K562 (cell line): ENCODE measurements around the gene AMBRA1. TPM values are rescaled to one million over a fixed set of nuclear protein-coding genes. Genes with fewer than 3 reads are reported as not detected.

Experiments used
- CTCF ChIP-seq, 3 experiments: IDR thresholded peaks in 2 of 3; conservative IDR thresholded peaks in 1 of 3; 2 replicates each; pipeline ENCODE4 v1.5.1; 2011 to 2012; ENCODE audit warnings: low read length in 3 of 3, mild to moderate bottlenecking in 3 of 3, control low read depth in 2 of 3, improper control_type of control experiment in 1 of 3, inconsistent platforms in 1 of 3, low read depth in 1 of 3, mixed read lengths in 1 of 3, moderate library complexity in 1 of 3; ENCODE audit not compliant: insufficient read depth in 2 of 3
- FOXO4 ChIP-seq: fragments of 450-650 bp; formaldehyde crosslinking; IDR thresholded peaks from 2 replicates; pipeline ENCODE4 v1.4.0; 2020; ENCODE audit warnings: mild to moderate bottlenecking, moderate library complexity
- HEY1 ChIP-seq: fragments of 250-450 bp; sonication (Bioruptor Pico); IDR thresholded peaks from 2 replicates; pipeline ENCODE4 v1.5.0; 2020; ENCODE audit warnings: mild to moderate bottlenecking, moderate library complexity, borderline replicate concordance
- NCOA6 ChIP-seq: fragments of 450-650 bp; IDR thresholded peaks from 2 replicates; pipeline ENCODE4 v1.6.1; 2017; ENCODE audit warnings: mild to moderate bottlenecking
- PTRF ChIP-seq: fragments of 450-650 bp; IDR thresholded peaks from 2 replicates; pipeline ENCODE4 v1.6.1; 2016; ENCODE audit warnings: mild to moderate bottlenecking, missing genetic modification characterization, missing compliant biosample characterization
- SOX6 ChIP-seq: fragments of 450-650 bp; IDR thresholded peaks from 2 replicates; pipeline ENCODE4 v1.6.1; 2014; ENCODE audit warnings: mild to moderate bottlenecking
- ZC3H4 ChIP-seq: sonication (generic); formaldehyde crosslinking; IDR thresholded peaks from 2 replicates; pipeline ENCODE4 v1.9.0; 2021; ENCODE audit warnings: missing genetic modification reagents, borderline replicate concordance
- polyA plus RNA-seq, 8 experiments: library from polyadenylated mRNA; depleted of rRNA in 4 of 8; stranded (reverse) in 5 of 8; unstranded in 3 of 8; fragments of >200 nt; fragmentation: Nextera tagmentation in 2 of 8; fragmentation: Illumina TruSeq in 1 of 8; extraction: Ambion mirVana in 2 of 8; extraction: Trizol in 1 of 8; gene quantifications; 2 replicates each; pipeline versions ENCODE4 v1.2.1 to v1.2.3, GENCODE V29; 2011 to 2014; ENCODE audit warnings: inconsistent platforms in 1 of 8, missing spikeins in 1 of 8
- total RNA-seq, 7 experiments: library from RNA; depleted of rRNA in 6 of 7; stranded (reverse); fragments of >200 nt in 6 of 7; fragmentation: Illumina TruSeq in 2 of 7; extraction: Trizol in 2 of 7; gene quantifications; 2 replicates each; pipeline versions ENCODE4 v1.2.1 to v1.2.3, GENCODE V29; 2011 to 2021; ENCODE audit warnings: low replicate concordance in 1 of 7
- TF ChIP-seq, protein P1 (sequence below): sonication (generic); formaldehyde crosslinking; IDR thresholded peaks from 2 replicates; pipeline ENCODE4 v1.8.0; 2022; ENCODE audit warnings: mild to moderate bottlenecking, missing genetic modification reagents
- TF ChIP-seq, protein P2 (sequence below), 2 experiments: fragments of 450-650 bp; formaldehyde crosslinking in 1 of 2; IDR thresholded peaks; 2 replicates each; pipeline versions ENCODE4 v1.4.0 to v1.6.1; 2014 to 2020; ENCODE audit warnings: mild to moderate bottlenecking in 2 of 2, borderline replicate concordance in 1 of 2, low read depth in 1 of 2

Gene AMBRA1
- total and polyA plus RNA-seq, 9 of the 15 experiments (the other 6 are each of a cell fraction or from before 2014, with no cell fraction given): 0.15 to 24.5 (median 13.0) TPM

DNA sequence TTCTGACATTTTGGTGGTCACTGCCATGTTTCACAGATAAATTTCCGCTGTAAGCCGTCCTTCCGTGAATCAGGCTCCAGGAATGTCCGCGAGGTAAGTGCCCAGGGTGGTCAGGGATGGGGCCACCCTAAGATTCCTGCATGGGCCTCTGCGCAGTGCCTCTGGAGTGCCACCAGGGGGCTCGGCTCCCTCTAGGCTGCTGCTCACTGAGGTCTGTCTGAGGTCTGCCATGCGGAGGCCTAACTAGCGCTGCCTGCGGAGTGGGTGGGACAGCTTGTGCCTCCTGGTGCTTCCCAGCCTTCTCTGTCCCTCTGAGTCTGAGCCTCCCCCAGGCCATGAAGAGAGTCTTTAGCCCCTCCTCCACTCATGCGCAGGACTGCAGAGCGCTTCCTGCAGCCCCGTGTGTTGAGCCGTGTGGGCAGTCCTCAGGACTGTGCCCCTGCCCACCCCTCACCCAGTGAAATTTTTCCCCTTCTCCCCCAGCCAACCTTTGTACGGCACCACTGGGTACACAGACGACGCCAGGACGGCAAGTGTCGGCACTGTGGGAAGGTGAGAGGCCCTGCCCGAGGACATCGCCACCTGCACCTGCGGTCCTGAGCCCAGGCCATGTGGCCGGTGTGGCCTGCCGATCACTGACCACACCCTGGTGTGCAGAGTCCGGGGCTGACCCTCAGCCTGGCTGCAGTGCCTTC lies 224.2 kb downstream of the AMBRA1 start (continued):
- TF ChIP-seq FOXO4 (CRISPR knock-in tag): no peak
- no peak for TF ChIP-seq HEY1 (CRISPR knock-in tag)
- TF ChIP-seq NCOA6: no peak
- TF ChIP-seq, protein P1, sequence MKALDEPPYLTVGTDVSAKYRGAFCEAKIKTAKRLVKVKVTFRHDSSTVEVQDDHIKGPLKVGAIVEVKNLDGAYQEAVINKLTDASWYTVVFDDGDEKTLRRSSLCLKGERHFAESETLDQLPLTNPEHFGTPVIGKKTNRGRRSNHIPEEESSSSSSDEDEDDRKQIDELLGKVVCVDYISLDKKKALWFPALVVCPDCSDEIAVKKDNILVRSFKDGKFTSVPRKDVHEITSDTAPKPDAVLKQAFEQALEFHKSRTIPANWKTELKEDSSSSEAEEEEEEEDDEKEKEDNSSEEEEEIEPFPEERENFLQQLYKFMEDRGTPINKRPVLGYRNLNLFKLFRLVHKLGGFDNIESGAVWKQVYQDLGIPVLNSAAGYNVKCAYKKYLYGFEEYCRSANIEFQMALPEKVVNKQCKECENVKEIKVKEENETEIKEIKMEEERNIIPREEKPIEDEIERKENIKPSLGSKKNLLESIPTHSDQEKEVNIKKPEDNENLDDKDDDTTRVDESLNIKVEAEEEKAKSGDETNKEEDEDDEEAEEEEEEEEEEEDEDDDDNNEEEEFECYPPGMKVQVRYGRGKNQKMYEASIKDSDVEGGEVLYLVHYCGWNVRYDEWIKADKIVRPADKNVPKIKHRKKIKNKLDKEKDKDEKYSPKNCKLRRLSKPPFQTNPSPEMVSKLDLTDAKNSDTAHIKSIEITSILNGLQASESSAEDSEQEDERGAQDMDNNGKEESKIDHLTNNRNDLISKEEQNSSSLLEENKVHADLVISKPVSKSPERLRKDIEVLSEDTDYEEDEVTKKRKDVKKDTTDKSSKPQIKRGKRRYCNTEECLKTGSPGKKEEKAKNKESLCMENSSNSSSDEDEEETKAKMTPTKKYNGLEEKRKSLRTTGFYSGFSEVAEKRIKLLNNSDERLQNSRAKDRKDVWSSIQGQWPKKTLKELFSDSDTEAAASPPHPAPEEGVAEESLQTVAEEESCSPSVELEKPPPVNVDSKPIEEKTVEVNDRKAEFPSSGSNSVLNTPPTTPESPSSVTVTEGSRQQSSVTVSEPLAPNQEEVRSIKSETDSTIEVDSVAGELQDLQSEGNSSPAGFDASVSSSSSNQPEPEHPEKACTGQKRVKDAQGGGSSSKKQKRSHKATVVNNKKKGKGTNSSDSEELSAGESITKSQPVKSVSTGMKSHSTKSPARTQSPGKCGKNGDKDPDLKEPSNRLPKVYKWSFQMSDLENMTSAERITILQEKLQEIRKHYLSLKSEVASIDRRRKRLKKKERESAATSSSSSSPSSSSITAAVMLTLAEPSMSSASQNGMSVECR (CRISPR knock-in tag): peak; percentile 64; the same call in 1 of the 2 replicates
- no peak for TF ChIP-seq ZC3H4
- peak; percentile 82 to 94 (median 92) for TF ChIP-seq CTCF (IDR thresholded peaks at IDR 0.05 in 2 of 3, conservative IDR thresholded peaks at IDR 0.05 in 1 of 3; ENCODE audit: insufficient read depth in 2 of 3, low read depth in 1 of 3, low read length in 3 of 3)
- TF ChIP-seq PTRF (tag): no peak
- TF ChIP-seq, protein P2, sequence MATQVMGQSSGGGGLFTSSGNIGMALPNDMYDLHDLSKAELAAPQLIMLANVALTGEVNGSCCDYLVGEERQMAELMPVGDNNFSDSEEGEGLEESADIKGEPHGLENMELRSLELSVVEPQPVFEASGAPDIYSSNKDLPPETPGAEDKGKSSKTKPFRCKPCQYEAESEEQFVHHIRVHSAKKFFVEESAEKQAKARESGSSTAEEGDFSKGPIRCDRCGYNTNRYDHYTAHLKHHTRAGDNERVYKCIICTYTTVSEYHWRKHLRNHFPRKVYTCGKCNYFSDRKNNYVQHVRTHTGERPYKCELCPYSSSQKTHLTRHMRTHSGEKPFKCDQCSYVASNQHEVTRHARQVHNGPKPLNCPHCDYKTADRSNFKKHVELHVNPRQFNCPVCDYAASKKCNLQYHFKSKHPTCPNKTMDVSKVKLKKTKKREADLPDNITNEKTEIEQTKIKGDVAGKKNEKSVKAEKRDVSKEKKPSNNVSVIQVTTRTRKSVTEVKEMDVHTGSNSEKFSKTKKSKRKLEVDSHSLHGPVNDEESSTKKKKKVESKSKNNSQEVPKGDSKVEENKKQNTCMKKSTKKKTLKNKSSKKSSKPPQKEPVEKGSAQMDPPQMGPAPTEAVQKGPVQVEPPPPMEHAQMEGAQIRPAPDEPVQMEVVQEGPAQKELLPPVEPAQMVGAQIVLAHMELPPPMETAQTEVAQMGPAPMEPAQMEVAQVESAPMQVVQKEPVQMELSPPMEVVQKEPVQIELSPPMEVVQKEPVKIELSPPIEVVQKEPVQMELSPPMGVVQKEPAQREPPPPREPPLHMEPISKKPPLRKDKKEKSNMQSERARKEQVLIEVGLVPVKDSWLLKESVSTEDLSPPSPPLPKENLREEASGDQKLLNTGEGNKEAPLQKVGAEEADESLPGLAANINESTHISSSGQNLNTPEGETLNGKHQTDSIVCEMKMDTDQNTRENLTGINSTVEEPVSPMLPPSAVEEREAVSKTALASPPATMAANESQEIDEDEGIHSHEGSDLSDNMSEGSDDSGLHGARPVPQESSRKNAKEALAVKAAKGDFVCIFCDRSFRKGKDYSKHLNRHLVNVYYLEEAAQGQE (IDR thresholded peaks at IDR 0.05; ENCODE audit: borderline replicate concordance): peak; percentile 45; the same call in 1 of the 2 replicates
- TF ChIP-seq, protein P2 (CRISPR knock-in tag; IDR thresholded peaks at IDR 0.05; ENCODE audit: low read depth): no peak
- no peak for TF ChIP-seq SOX6
